Mesenchymal stem cell (in vitro differentiated cells and primary cell): ENCODE results near the gene SFMBT2.
"Not testable (repeated sequence)": the region's sequence is repeated elsewhere in the genome, so short reads cannot be mapped to it uniquely, and the experiment has no call there.

Experiments used
- DNase-seq: peaks from one replicate; pipeline ENCODE4 v3.0.0-alpha.2; 2013
- H2AFZ ChIP-seq: one replicate; pipeline ENCODE4 v1.6.1; 2013; ENCODE audit warnings: low read depth, mild to moderate bottlenecking, control low read depth, inconsistent platforms, low read length, moderate library complexity
- H2AK5ac ChIP-seq: 2 replicates; pipeline ENCODE4 v1.6.1; 2013; ENCODE audit warnings: low read length, moderate library complexity, mild to moderate bottlenecking, inconsistent platforms; ENCODE audit not compliant: severe bottlenecking
- H2BK120ac ChIP-seq: one replicate; pipeline ENCODE4 v1.6.1; 2013; ENCODE audit warnings: low read depth, mild to moderate bottlenecking, inconsistent platforms, low read length, moderate library complexity
- H2BK12ac ChIP-seq, 2 experiments: one replicate each; pipeline ENCODE4 v1.6.1; 2013; ENCODE audit warnings: inconsistent platforms in 2 of 2, low read length in 2 of 2, mild to moderate bottlenecking in 2 of 2, moderate library complexity in 2 of 2, control low read depth in 1 of 2
- H2BK15ac ChIP-seq: one replicate; pipeline ENCODE4 v1.6.1; 2013; ENCODE audit warnings: mild to moderate bottlenecking, low read depth, inconsistent platforms; ENCODE audit not compliant: poor library complexity, severe bottlenecking
- H2BK5ac ChIP-seq: 2 replicates; pipeline ENCODE4 v1.6.1; 2013; ENCODE audit warnings: low read depth, mild to moderate bottlenecking, low read length, control low read depth, inconsistent platforms; ENCODE audit not compliant: poor library complexity, severe bottlenecking
- H3K14ac ChIP-seq, 2 experiments: one replicate each; pipeline ENCODE4 v1.6.1; 2013; ENCODE audit warnings: inconsistent platforms in 2 of 2, low read length in 2 of 2, control low read depth in 1 of 2, mild to moderate bottlenecking in 1 of 2, moderate library complexity in 1 of 2
- H3K18ac ChIP-seq, 2 experiments: one replicate each; pipeline ENCODE4 v1.6.1; 2013; ENCODE audit warnings: inconsistent platforms in 2 of 2, low read length in 2 of 2, control low read depth in 1 of 2, low read depth in 1 of 2, mild to moderate bottlenecking in 1 of 2
- H3K23ac ChIP-seq, 2 experiments: one replicate each; pipeline ENCODE4 v1.6.1; 2013; ENCODE audit warnings: inconsistent platforms in 2 of 2, low read length in 2 of 2, mild to moderate bottlenecking in 2 of 2, moderate library complexity in 2 of 2, control low read depth in 1 of 2
- H3K27ac ChIP-seq: 2 replicates; pipeline ENCODE4 v1.5.1; 2013; ENCODE audit warnings: mild to moderate bottlenecking, moderate library complexity, low read length, control low read depth, inconsistent platforms; ENCODE audit not compliant: poor library complexity, severe bottlenecking
- H3K27me3 ChIP-seq, 2 experiments: 2 replicates each; pipeline versions ENCODE4 v1.6.1 to v1.7.0; 2013; ENCODE audit warnings: low read length in 2 of 2, mild to moderate bottlenecking in 2 of 2, moderate library complexity in 2 of 2, control low read depth in 1 of 2, inconsistent platforms in 1 of 2; ENCODE audit not compliant: control insufficient read depth in 1 of 2, insufficient read depth in 1 of 2
- H3K36me3 ChIP-seq, 2 experiments: 2 replicates each; pipeline versions ENCODE4 v1.6.1 to v1.7.0; 2013; ENCODE audit warnings: low read length in 2 of 2, control low read depth in 1 of 2, inconsistent platforms in 1 of 2, low read depth in 1 of 2, mild to moderate bottlenecking in 1 of 2; ENCODE audit not compliant: insufficient read depth in 2 of 2, control insufficient read depth in 1 of 2
- H3K4ac ChIP-seq, 2 experiments: one replicate each; pipeline ENCODE4 v1.6.1; 2013; ENCODE audit warnings: inconsistent platforms in 2 of 2, low read length in 2 of 2, mild to moderate bottlenecking in 2 of 2, moderate library complexity in 2 of 2, control low read depth in 1 of 2, low read depth in 1 of 2
- H3K4me1 ChIP-seq: 2 replicates; pipeline ENCODE4 v1.6.1; 2013; ENCODE audit warnings: low read depth, low read length, control low read depth; ENCODE audit not compliant: control insufficient read depth, insufficient read depth
- H3K4me2 ChIP-seq: 2 replicates; pipeline ENCODE4 v1.6.1; 2013; ENCODE audit warnings: low read length, mild to moderate bottlenecking, inconsistent platforms; ENCODE audit not compliant: poor library complexity, severe bottlenecking
- H3K4me3 ChIP-seq, 2 experiments: 2 replicates each; pipeline versions ENCODE4 v1.5.1 to v1.7.0; 2013; ENCODE audit warnings: low read length in 2 of 2, mild to moderate bottlenecking in 2 of 2, control low read depth in 1 of 2, low read depth in 1 of 2; ENCODE audit not compliant: insufficient read depth in 1 of 2
- H3K79me1 ChIP-seq: replicated peaks from 2 replicates; pipeline ENCODE4 v1.6.1; 2013; ENCODE audit warnings: mild to moderate bottlenecking, control low read depth, low read length, inconsistent platforms; ENCODE audit not compliant: poor library complexity, severe bottlenecking
- H3K9ac ChIP-seq: 2 replicates; pipeline ENCODE4 v1.7.0; 2013; ENCODE audit warnings: mild to moderate bottlenecking, low read length, moderate library complexity
- H3K9me3 ChIP-seq: 2 replicates; pipeline ENCODE4 v1.7.0; 2013; ENCODE audit warnings: mild to moderate bottlenecking, low read length; ENCODE audit not compliant: control insufficient read depth
- H4K8ac ChIP-seq: one replicate; pipeline ENCODE4 v1.6.1; 2013; ENCODE audit warnings: inconsistent platforms, mild to moderate bottlenecking, low read length, moderate library complexity
- H4K91ac ChIP-seq: one replicate; pipeline ENCODE4 v1.6.1; 2013; ENCODE audit warnings: mild to moderate bottlenecking, low read length, inconsistent platforms
- WGBS: methylation state at CpG from one replicate; pipeline ENCODE4 v1.1.7; 2013; ENCODE audit warnings: mixed read lengths; 5-methylcytosine and 5-hydroxymethylcytosine counted together

The SFMBT2 gene

DNA sequence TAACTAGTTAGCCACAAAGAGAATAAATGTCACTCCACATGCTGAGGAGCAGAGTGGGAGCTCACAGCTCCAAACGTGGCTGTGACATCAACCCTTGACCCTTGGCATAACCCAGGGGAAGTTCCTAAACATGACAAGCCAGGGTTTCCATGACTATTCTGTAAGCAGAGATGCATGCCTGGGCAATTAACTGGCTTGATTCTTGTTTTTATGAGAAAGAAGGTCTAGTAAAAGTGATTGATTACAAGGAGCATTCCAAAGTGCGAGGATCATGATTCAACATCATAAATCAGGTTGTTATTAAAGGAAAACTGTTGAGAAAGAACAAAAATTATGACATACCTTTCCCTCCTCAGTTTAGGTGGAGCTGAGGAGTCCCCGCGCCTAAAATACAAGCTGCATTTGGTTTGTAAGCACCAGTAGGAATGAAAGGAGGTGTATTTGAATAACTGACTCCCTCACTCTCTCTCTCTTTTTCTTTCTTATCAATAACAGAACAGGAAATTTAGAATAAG lies 108.4 kb downstream of the SFMBT2 start:
- peak overlapping the region in 1 of 2 experiments; percentile 12 for H3K4ac ChIP-seq
- no peak overlapping the region for H3K14ac ChIP-seq
- no peaks in the 10 kb centered on the region for H3K9me3 ChIP-seq

DNA sequence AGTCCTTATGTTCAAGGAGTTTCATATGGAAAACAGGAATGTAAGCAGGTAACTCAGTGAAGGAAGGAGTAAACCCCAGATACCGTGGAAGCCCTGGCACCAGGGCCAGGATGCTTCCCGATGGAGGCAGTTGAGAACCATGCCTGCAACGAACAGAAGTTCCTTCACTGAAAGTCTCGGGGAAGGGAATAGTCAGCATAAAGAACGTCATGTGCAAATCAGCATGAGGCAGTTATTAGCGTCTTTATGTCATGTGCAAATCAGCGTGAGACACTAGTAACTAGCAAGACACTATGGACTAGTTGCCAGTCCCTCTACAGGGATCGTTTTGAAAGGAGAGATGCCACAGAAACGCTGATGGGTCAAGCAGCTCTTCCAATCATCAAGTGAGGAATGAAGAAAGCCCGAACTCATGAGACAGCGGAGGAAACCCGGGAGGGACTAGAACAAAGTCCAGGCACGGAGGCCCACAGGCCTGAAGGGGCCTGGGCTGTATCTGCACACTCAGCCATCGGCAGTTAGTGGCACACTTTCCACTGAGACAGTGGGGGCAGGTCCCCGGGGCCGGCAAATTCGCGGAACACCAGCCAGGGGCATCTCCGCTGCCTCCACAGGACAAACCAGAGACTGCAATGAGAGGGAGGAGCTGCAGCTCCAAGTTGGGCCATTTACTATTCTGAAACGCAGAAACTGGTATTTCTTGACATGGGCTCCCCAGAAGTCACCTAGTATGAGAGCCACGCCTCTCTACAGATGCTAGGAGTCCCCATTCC lies 109.6 kb downstream of the SFMBT2 start:
- 83% methylated on average over 21 of the region's 21 CpGs for WGBS
- Histone ChIP-seq H2AK5ac (no peak overlapping the region), H3K9ac (no peak overlapping the region)

More for the DNA sequence above, 108.4 kb downstream of the SFMBT2 start:
- no peak overlapping the region for H3K23ac ChIP-seq
- no peak overlapping the region for H2AFZ ChIP-seq
- no peaks in the 10 kb centered on the region for H3K27me3 ChIP-seq
- H2BK12ac ChIP-seq = no peak overlapping the region
- no peak overlapping the region for H2BK5ac ChIP-seq
- no peaks in the 10 kb centered on the region for H3K4me1 ChIP-seq
- no peak overlapping the region for H3K9ac ChIP-seq
- H3K36me3 ChIP-seq = no peaks in the 10 kb centered on the region
- peak; percentile 48 for DNase-seq
- H2BK120ac ChIP-seq = no peak overlapping the region
- no peak overlapping the region for H4K91ac ChIP-seq
- no peak overlapping the region for H2AK5ac ChIP-seq
- H3K79me1 ChIP-seq = no peaks in the 10 kb centered on the region
- no peak overlapping the region for H3K4me2 ChIP-seq
- no peak overlapping the region for H2BK15ac ChIP-seq
- no peak overlapping the region for H3K27ac ChIP-seq
- H3K4me3 ChIP-seq = no peak overlapping the region
- no peak overlapping the region for H3K18ac ChIP-seq
- WGBS = 0% methylated on average over 2 of the region's 4 CpGs
- H4K8ac ChIP-seq = no peak overlapping the region

DNA sequence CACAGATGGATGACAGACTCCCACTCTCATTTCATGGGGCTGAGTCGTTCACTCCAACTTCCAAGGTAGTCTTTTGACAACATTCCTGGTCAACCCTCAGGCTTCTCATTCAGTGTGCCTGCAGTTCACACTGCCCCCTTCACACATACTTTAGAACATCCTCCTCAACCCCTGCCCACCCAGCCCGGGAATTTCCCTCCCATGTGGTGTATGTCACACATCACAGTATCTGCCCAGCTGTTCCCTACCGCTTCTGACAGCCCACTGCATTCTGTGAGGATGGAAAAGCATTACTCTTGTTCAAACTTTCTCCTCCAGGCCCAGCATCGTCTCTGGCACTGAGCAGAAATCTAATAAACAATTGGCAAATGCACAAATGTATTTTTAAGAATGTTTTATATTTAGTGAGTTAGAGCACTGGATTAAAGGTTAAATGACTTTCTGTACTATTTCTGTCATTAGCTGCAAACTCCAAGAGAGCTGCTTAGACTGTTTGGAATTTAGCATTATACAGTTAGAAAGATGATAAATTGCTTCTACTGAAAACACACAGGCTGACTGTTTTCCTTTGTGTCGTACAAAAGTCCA lies 110.4 kb downstream of the SFMBT2 start:
- no peak overlapping the region for H2AK5ac ChIP-seq
- WGBS = 23% methylated on average over 4 of the region's 5 CpGs
- no peak overlapping the region for H2BK5ac ChIP-seq
- no peak overlapping the region for H3K14ac ChIP-seq
- no peak overlapping the region for H2BK12ac ChIP-seq
- H3K79me1 ChIP-seq = no peaks in the 10 kb centered on the region
- no peak overlapping the region for H2BK120ac ChIP-seq
- no peak overlapping the region for H2BK15ac ChIP-seq
- no peaks in the 10 kb centered on the region for H3K36me3 ChIP-seq
- no peaks in the 10 kb centered on the region for H3K27me3 ChIP-seq
- no peak overlapping the region for H4K91ac ChIP-seq
- no peak overlapping the region for H3K4me2 ChIP-seq
- H3K18ac ChIP-seq = no peak overlapping the region
- no peak overlapping the region for H3K4me3 ChIP-seq
- H2AFZ ChIP-seq = no peak overlapping the region
- no peak overlapping the region for H3K23ac ChIP-seq
- no peak overlapping the region for H3K4ac ChIP-seq
- H3K27ac ChIP-seq = no peak overlapping the region
- no peaks in the 10 kb centered on the region for H3K9me3 ChIP-seq
- no peaks in the 10 kb centered on the region for H3K4me1 ChIP-seq
- H3K9ac ChIP-seq = no peak overlapping the region
- DNase-seq = peak; percentile 50
- no peak overlapping the region for H4K8ac ChIP-seq

More for the DNA sequence above, 109.6 kb downstream of the SFMBT2 start:
- no peaks in the 10 kb centered on the region for H3K27me3 ChIP-seq
- no peak overlapping the region for H3K23ac ChIP-seq
- no peak overlapping the region for H3K27ac ChIP-seq
- H2BK5ac ChIP-seq = no peak overlapping the region
- H3K4me3 ChIP-seq = no peak overlapping the region
- no peak overlapping the region for H3K18ac ChIP-seq
- no peak for DNase-seq
- H3K14ac ChIP-seq = no peak overlapping the region
- peak overlapping the region; percentile 52 for H4K91ac ChIP-seq
- no peaks in the 10 kb centered on the region for H3K9me3 ChIP-seq
- H3K79me1 ChIP-seq = no peaks in the 10 kb centered on the region
- no peaks in the 10 kb centered on the region for H3K36me3 ChIP-seq
- no peak overlapping the region for H2AFZ ChIP-seq
- H2BK120ac ChIP-seq = no peak overlapping the region
- H4K8ac ChIP-seq = no peak overlapping the region
- no peak overlapping the region for H3K4me2 ChIP-seq
- H2BK15ac ChIP-seq = no peak overlapping the region
- peak overlapping the region in 1 of 2 experiments; percentile 2 for H2BK12ac ChIP-seq
- H3K4ac ChIP-seq = no peak overlapping the region
- H3K4me1 ChIP-seq = no peaks in the 10 kb centered on the region

DNA sequence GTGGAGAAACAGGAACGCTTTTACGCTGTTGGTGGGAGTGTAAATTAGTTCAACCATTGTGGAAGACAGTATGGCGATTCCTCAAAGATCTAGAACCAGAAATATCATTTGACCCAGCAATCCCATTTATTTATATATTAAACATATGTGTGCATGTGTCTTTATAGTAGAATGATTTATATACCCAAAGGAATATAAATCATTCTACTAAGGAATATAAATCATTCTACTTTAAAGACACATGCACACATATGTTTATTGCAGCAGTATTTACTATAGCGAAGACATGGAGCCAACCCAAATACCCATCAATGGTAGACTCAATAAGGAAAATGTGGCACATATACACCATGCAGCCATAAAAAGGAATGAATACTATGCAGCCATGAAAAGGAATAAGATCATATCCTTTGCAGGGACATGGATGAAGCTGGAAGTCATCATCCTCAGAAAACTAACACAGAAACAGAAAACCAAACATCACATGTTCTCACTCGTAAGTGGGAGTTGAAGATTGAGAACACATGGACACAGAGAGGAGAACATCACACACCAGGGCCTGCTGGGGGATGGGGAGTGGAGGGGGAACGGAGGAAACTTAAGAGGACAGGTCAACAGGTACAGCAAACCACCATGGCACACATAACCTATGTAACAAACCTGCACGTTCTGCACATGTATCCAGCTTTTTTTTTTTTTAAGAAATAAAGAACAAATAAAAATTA lies 111.1 kb downstream of the SFMBT2 start:
- not testable (repeated sequence) for H3K9me3 ChIP-seq, H3K4me1 ChIP-seq, H3K36me3 ChIP-seq, H4K8ac ChIP-seq, H3K27me3 ChIP-seq, H3K4me3 ChIP-seq, DNase-seq, H2BK120ac ChIP-seq, H3K9ac ChIP-seq, H3K23ac ChIP-seq, H3K18ac ChIP-seq, H2BK5ac ChIP-seq, H3K79me1 ChIP-seq, H3K4me2 ChIP-seq, H3K4ac ChIP-seq, H4K91ac ChIP-seq, H3K27ac ChIP-seq, H2AFZ ChIP-seq, H2AK5ac ChIP-seq, H3K14ac ChIP-seq, H2BK12ac ChIP-seq, H2BK15ac ChIP-seq
- 100% methylated on average over 1 of the region's 7 CpGs for WGBS
